Measurements from ENCODE around the gene GP2. TPM values are rescaled to one million over a fixed set of nuclear protein-coding genes. Genes with fewer than 3 reads are reported as not detected.

The GP2 gene
- total RNA-seq, 1 experiment from 2014 or later: not detected

- no peak for DNase-seq (ENCODE audit: unreplicated experiment)
- Mint-ChIP-seq H3K27ac (ENCODE audit: low read depth, unreplicated experiment) (no peak overlapping the region), H3K4me1 (ENCODE audit: insufficient read depth, unreplicated experiment) (no peaks in the 10 kb centered on the region), H3K36me3 (ENCODE audit: insufficient read depth, unreplicated experiment) (no peaks in the 10 kb centered on the region), H3K27me3 (ENCODE audit: insufficient read depth, unreplicated experiment) (peaks cover 23% of the 10 kb centered on the region), H3K9me3 (ENCODE audit: unreplicated experiment) (peaks cover 10% of the 10 kb centered on the region), H3K4me3 (ENCODE audit: unreplicated experiment) (no peak overlapping the region)
- ChIA-PET CTCF (interaction anchor here (0.5 to 1.2 kb wide), 3 partner anchors 28 to 419 kb away, joined by 3 read pairs; no protein-coding TSS in a partner anchor), POLR2A (no interaction called here)
- no peak for TF ChIP-seq CTCF (IDR thresholded peaks at IDR 0.05; ENCODE audit: unreplicated experiment)
- no TSS peak for BruUV-seq (replicated peaks)
- intact Hi-C loops (cut with micrococcal nuclease): no loop called here
These were observed 992 bp downstream of the GP2 start for GRCh38 chr16:20326321-20326720.

- no peak overlapping the region for H3K27ac Mint-ChIP-seq (ENCODE audit: low read depth, unreplicated experiment)
- no peaks in the 10 kb centered on the region for H3K4me1 Mint-ChIP-seq (ENCODE audit: insufficient read depth, unreplicated experiment)
- no peak for TF ChIP-seq CTCF (IDR thresholded peaks at IDR 0.05; ENCODE audit: unreplicated experiment)
- ChIA-PET POLR2A (no interaction called here), CTCF (interaction anchor here (0.7 kb wide), 1 partner anchor 10 kb away, joined by 4 read pairs; no protein-coding TSS in a partner anchor)
- no peaks in the 10 kb centered on the region for H3K36me3 Mint-ChIP-seq (ENCODE audit: insufficient read depth, unreplicated experiment)
- peaks cover 19% of the 10 kb centered on the region for H3K27me3 Mint-ChIP-seq (ENCODE audit: insufficient read depth, unreplicated experiment)
- H3K4me3 Mint-ChIP-seq (ENCODE audit: unreplicated experiment): no peak overlapping the region
- H3K9me3 Mint-ChIP-seq (ENCODE audit: unreplicated experiment): peaks cover 10% of the 10 kb centered on the region
- intact Hi-C loops (cut with micrococcal nuclease): no loop called here
- no TSS peak for BruUV-seq (replicated peaks)
- no peak for DNase-seq (ENCODE audit: unreplicated experiment)
These were observed 2.3 kb downstream of the GP2 start for GRCh38 chr16:20325005-20325404.

GRCh38 chr16:20323591-20324117 is 3.7 kb downstream of the GP2 start:
- no peak for DNase-seq (ENCODE audit: unreplicated experiment)
- Mint-ChIP-seq H3K36me3 (ENCODE audit: insufficient read depth, unreplicated experiment) (no peaks in the 10 kb centered on the region), H3K4me1 (ENCODE audit: insufficient read depth, unreplicated experiment) (no peaks in the 10 kb centered on the region), H3K9me3 (ENCODE audit: unreplicated experiment) (no peaks in the 10 kb centered on the region), H3K27me3 (ENCODE audit: insufficient read depth, unreplicated experiment) (peaks cover 6% of the 10 kb centered on the region), H3K4me3 (ENCODE audit: unreplicated experiment) (no peak overlapping the region), H3K27ac (ENCODE audit: low read depth, unreplicated experiment) (no peak overlapping the region)
- no TSS peak for BruUV-seq (replicated peaks)
- TF ChIP-seq CTCF (IDR thresholded peaks at IDR 0.05; ENCODE audit: unreplicated experiment): no peak
- POLR2A ChIA-PET: no interaction called here
- intact Hi-C loops (cut with micrococcal nuclease): no loop called here
- CTCF ChIA-PET: interaction anchor here (0.7 to 1.4 kb wide), 3 partner anchors 10 to 464 kb away, joined by 3 to 8 read pairs (median 4); no protein-coding TSS in a partner anchor

- no peak overlapping the region for H3K27ac Mint-ChIP-seq (ENCODE audit: low read depth, unreplicated experiment)
- CTCF ChIA-PET: interaction anchor here (0.9 to 1.4 kb wide), 2 partner anchors 11 to 22 kb away, joined by 3 to 8 read pairs; no protein-coding TSS in a partner anchor
- BruUV-seq (replicated peaks): no TSS peak
These were observed 4.6 kb downstream of the GP2 start for GRCh38 chr16:20322696-20323095.

More at GRCh38 chr16:20322696-20323095, 4.6 kb downstream of the GP2 start:
- DNase-seq (ENCODE audit: unreplicated experiment): no peak
- Mint-ChIP-seq H3K36me3 (ENCODE audit: insufficient read depth, unreplicated experiment) (no peaks in the 10 kb centered on the region), H3K4me3 (ENCODE audit: unreplicated experiment) (no peak overlapping the region), H3K27me3 (ENCODE audit: insufficient read depth, unreplicated experiment) (no peaks in the 10 kb centered on the region), H3K9me3 (ENCODE audit: unreplicated experiment) (no peaks in the 10 kb centered on the region), H3K4me1 (ENCODE audit: insufficient read depth, unreplicated experiment) (no peaks in the 10 kb centered on the region)
- no peak for TF ChIP-seq CTCF (IDR thresholded peaks at IDR 0.05; ENCODE audit: unreplicated experiment)
- POLR2A ChIA-PET: no interaction called here
- intact Hi-C loops (cut with micrococcal nuclease): no loop called here

Data from MCF 10A (cell line).